HCT116 (cell line): Measurements from ENCODE around the gene PPY. TPM values are rescaled to one million over a fixed set of nuclear protein-coding genes. Genes with fewer than 3 reads are reported as not detected.

Experiments used
- ATAC-seq: fragments of 200-7000 bp; cut with Tn5 transposase; 2 replicates; pipeline ENCODE4 v1.9.1; 2020; ENCODE audit warnings: mild to moderate bottlenecking, moderate library complexity
- BruUV-seq: library from RNA; stranded (reverse); fragments of 400-500 nt; replicated peaks from 2 replicates; lab custom pipeline; 2021; lab: Mats Ljungman, UMichigan
- CTCF ChIA-PET: fragments of 300-600 bp; sonication (Branson Sonifier 250); formaldehyde crosslinking; loops from one replicate; lab custom pipeline; 2021; ENCODE audit warnings: antibody characterized with exemption; lab: Charles Lee
- POLR2A ChIA-PET: fragments of 300-600, 350-600 bp; sonication (Branson Sonifier 250); formaldehyde crosslinking; loops from one replicate; lab custom pipeline; 2021; ENCODE audit warnings: antibody characterized with exemption; lab: Charles Lee
- RAD21 ChIA-PET, 2 experiments: fragments of 300-600 bp; sonication (Branson Sonifier 250); formaldehyde crosslinking; loops; one replicate each; lab custom pipeline; 2023; ENCODE audit warnings: low total read pairs in 2 of 2; ENCODE audit not compliant: uncharacterized antibody in 2 of 2, unreplicated experiment in 2 of 2, low non-redundant PET in 1 of 2; lab: Charles Lee
- DNase-seq: peaks from one replicate; pipeline ENCODE4 v3.0.0-alpha.2; 2010; ENCODE audit warnings: low read depth, low spot score
- H2AFZ ChIP-seq: fragments of 200-600 bp; shearing (Covaris generic), sonication (generic); 2 replicates; pipeline ENCODE4 v1.6.1; 2017; ENCODE audit warnings: low read depth, mixed run types, mixed read lengths, antibody characterized with exemption, low read length; ENCODE audit not compliant: poor library complexity, severe bottlenecking
- H3K27ac ChIP-seq: 2 replicates; pipeline ENCODE4 v1.5.1; 2012; ENCODE audit warnings: low read depth, low read length
- H3K27me3 ChIP-seq: fragments of 200-600 bp; sonication (generic); 2 replicates; pipeline ENCODE4 v1.6.1; 2016; ENCODE audit warnings: mixed run types, low read length, mixed read lengths; ENCODE audit not compliant: insufficient read depth
- H3K36me3 ChIP-seq, 2 experiments: fragments of 200-500 bp in 1 of 2; fragments of 200-600 bp in 1 of 2; sonication (Bioruptor generic) in 1 of 2; sonication (generic) in 1 of 2; 2 replicates each; pipeline versions ENCODE4 v1.5.1 to v1.6.1; 2014 to 2016; ENCODE audit warnings: low read length in 2 of 2, inconsistent platforms in 1 of 2, mixed read lengths in 1 of 2, mixed run types in 1 of 2; ENCODE audit not compliant: insufficient read depth in 2 of 2, control insufficient read depth in 1 of 2
- H3K4me1 ChIP-seq, 2 experiments: fragments of 200-600 bp in 1 of 2; sonication (generic) in 1 of 2; 2 replicates each; pipeline versions ENCODE4 v1.5.1 to v1.6.1; 2012 to 2017; ENCODE audit warnings: low read length in 2 of 2, inconsistent platforms in 1 of 2, mild to moderate bottlenecking in 1 of 2, mixed read lengths in 1 of 2, mixed run types in 1 of 2, moderate library complexity in 1 of 2; ENCODE audit not compliant: insufficient read depth in 2 of 2, control insufficient read depth in 1 of 2
- H3K4me2 ChIP-seq: fragments of 200-600 bp; sonication (generic); 2 replicates; pipeline ENCODE4 v1.6.1; 2017; ENCODE audit warnings: mixed run types, low read length, mixed read lengths
- H3K4me3 ChIP-seq, 2 experiments: fragments of 200-600 bp in 1 of 2; sonication (generic) in 1 of 2; replicated peaks in 1 of 2; 2 replicates each; pipeline ENCODE4 v1.5.1; 2011 to 2016; ENCODE audit warnings: low read length in 2 of 2, control low read depth in 1 of 2, low read depth in 1 of 2, mild to moderate bottlenecking in 1 of 2, mixed read lengths in 1 of 2, mixed run types in 1 of 2
- H3K79me2 ChIP-seq: fragments of 200-600 bp; sonication (generic); 2 replicates; pipeline ENCODE4 v1.6.1; 2017; ENCODE audit warnings: mild to moderate bottlenecking, mixed run types, low read length, moderate library complexity, mixed read lengths; ENCODE audit not compliant: insufficient read depth
- H3K9ac ChIP-seq: fragments of 200-600 bp; sonication (generic); 2 replicates; pipeline ENCODE4 v1.6.1; 2016; ENCODE audit warnings: low read length, mixed read lengths
- H3K9me2 ChIP-seq: fragments of 200-600 bp; sonication (generic), shearing (Covaris generic); 2 replicates; pipeline ENCODE4 v1.6.1; 2017; ENCODE audit warnings: mixed run types, mild to moderate bottlenecking, moderate library complexity; ENCODE audit not compliant: insufficient read depth
- H3K9me3 ChIP-seq, 2 experiments: fragments of 200-500 bp in 1 of 2; fragments of 200-600 bp in 1 of 2; sonication (Bioruptor generic) in 1 of 2; sonication (generic) in 1 of 2; 2 replicates each; pipeline ENCODE4 v1.6.1; 2014 to 2017; ENCODE audit warnings: low read length in 2 of 2, mixed read lengths in 2 of 2, inconsistent platforms in 1 of 2, low read depth in 1 of 2, mild to moderate bottlenecking in 1 of 2, mixed run types in 1 of 2, moderate library complexity in 1 of 2; ENCODE audit not compliant: control insufficient read depth in 1 of 2, insufficient read depth in 1 of 2
- H4K20me1 ChIP-seq: fragments of 200-600 bp; sonication (generic), shearing (Covaris generic); 2 replicates; pipeline ENCODE4 v1.6.1; 2017; ENCODE audit warnings: mixed run types, mild to moderate bottlenecking, moderate library complexity; ENCODE audit not compliant: insufficient read depth
- CBX3 ChIP-seq: IDR thresholded peaks from 2 replicates; pipeline ENCODE4 v1.6.1; 2012; ENCODE audit warnings: low read depth
- EZH2phosphoT487 ChIP-seq: fragments of 200-600 bp; IDR thresholded peaks from 2 replicates; pipeline ENCODE4 v1.6.1; 2018; ENCODE audit warnings: antibody characterized with exemption, borderline replicate concordance
- FOSL1 ChIP-seq: IDR thresholded peaks from 2 replicates; pipeline ENCODE4 v1.6.1; 2012; ENCODE audit warnings: low read depth
- JUND ChIP-seq: IDR thresholded peaks from 2 replicates; pipeline ENCODE4 v1.6.1; 2012
- POLR2A ChIP-seq: IDR thresholded peaks from 2 replicates; pipeline ENCODE4 v1.7.0; 2011; ENCODE audit warnings: borderline replicate concordance; ENCODE audit not compliant: insufficient read depth, insufficient read length; ENCODE audit errors: extremely low read depth
- POLR2AphosphoS5 ChIP-seq: IDR thresholded peaks from 2 replicates; pipeline ENCODE4 v1.6.1; 2011; ENCODE audit warnings: mild to moderate bottlenecking, low read depth, low read length, moderate library complexity
- RAD21 ChIP-seq: IDR thresholded peaks from 2 replicates; pipeline ENCODE4 v1.6.1; 2012; ENCODE audit warnings: low read depth, mild to moderate bottlenecking
- SIN3A ChIP-seq: IDR thresholded peaks from 2 replicates; pipeline ENCODE4 v1.6.1; 2012; ENCODE audit warnings: low read depth
- SP1 ChIP-seq: IDR thresholded peaks from 2 replicates; pipeline ENCODE4 v1.6.1; 2012; ENCODE audit warnings: low read depth
- SRF ChIP-seq: IDR thresholded peaks from 2 replicates; pipeline ENCODE4 v1.6.1; 2012; ENCODE audit warnings: low read depth
- TCF7L2 ChIP-seq: IDR thresholded peaks from 2 replicates; pipeline ENCODE4 v1.7.0; 2011; ENCODE audit warnings: borderline replicate concordance, inconsistent platforms; ENCODE audit not compliant: insufficient read depth, insufficient read length; ENCODE audit errors: extremely low read depth
- ZNF274 ChIP-seq: fragments of 200-500 bp; sonication (Bioruptor generic); IDR thresholded peaks from 2 replicates; pipeline ENCODE4 v1.6.1; 2014; ENCODE audit warnings: mild to moderate bottlenecking, low read depth, low read length, inconsistent platforms
- intact Hi-C: fragments of 100-400 bp; cut with micrococcal nuclease; formaldehyde crosslinking; loops from 2 replicates; pipeline ENCODE4 v1.10.0; 2022
- total RNA-seq: library from RNA; stranded (reverse); gene quantifications from one replicate; pipeline ENCODE4 v1.2.1, GENCODE V29; 2021; ENCODE audit not compliant: unreplicated experiment
- TF ChIP-seq, protein P1 (sequence below), 3 experiments: fragments of 200-600 bp in 1 of 3; sonication (generic) in 1 of 3; IDR thresholded peaks in 2 of 3; conservative IDR thresholded peaks in 1 of 3; 2 replicates each; pipeline ENCODE4 v1.5.1; 2012 to 2017; ENCODE audit warnings: low read depth in 2 of 3, low read length in 2 of 3, antibody characterized with exemption in 1 of 3, borderline replicate concordance in 1 of 3, control low read depth in 1 of 3, mild to moderate bottlenecking in 1 of 3, mixed read lengths in 1 of 3, mixed run types in 1 of 3, moderate library complexity in 1 of 3; ENCODE audit not compliant: insufficient read depth in 1 of 3
- TF ChIP-seq, protein P2 (sequence below): IDR thresholded peaks from 2 replicates; pipeline ENCODE4 v1.6.1; 2012; ENCODE audit warnings: low read depth
- TF ChIP-seq, protein P3 (sequence below): IDR thresholded peaks from 2 replicates; pipeline ENCODE4 v1.6.1; 2011; ENCODE audit warnings: mild to moderate bottlenecking, low read length, moderate library complexity; ENCODE audit not compliant: insufficient replicate concordance; ENCODE audit errors: extremely low read depth

Gene PPY
- total RNA-seq, 1 experiment from 2014 or later = not detected

DNA sequence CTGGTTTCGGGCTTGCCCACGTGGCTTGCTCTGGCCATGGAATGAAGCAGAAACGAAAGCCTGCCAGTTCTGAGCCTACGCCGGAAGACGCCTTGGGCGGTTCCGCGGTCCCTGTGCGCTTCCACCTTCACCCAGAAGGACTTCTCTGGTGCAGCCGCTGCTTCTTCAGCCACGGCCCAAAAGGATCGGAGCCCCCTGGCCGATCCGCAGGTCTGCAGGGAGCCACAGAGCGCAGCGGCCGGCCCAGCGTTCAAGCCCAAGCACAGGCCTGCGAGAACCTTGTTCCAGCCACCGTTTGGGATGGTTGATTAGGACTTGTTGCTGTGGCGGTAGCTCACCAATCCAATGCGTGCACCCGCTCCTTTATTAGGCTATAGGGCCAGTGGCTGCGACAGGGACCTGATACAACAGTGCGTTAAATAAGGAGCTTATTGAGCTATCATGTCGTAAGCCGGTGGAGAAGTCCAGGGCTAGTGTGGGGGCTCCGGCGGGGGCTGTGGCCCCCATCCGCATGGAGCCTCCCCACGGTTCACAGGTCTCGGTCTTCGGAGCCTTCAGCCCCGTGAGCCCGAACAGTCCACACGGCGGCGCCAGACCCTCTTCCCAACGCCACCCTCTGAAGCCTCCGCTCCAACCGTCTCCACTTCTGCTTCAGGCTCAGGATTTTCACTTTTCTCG is 24.8 kb downstream of the PPY start (continued):
- TF ChIP-seq EZH2phosphoT487 = no peak

DNA sequence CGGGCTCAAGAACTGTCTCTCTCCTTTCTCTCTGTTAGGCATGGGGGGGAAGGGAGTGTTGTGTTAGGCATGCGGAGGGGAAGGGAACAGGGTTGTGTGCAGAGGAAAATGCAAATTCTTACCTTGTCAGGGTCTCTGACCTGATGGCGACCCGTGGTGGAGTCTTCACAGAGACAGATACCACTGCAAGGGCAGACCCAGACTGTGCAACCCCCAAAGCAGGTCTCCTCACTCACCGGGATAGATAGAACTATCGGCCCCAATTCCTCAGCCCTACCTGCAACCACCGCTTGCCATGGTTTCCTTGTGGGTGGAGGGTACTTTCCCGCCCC is 25.3 kb downstream of the PPY start:
- ChIA-PET CTCF (interaction anchor here (1.8 kb wide), 1 partner anchor 27 kb away, joined by 5 read pairs; no protein-coding TSS in a partner anchor), POLR2A (interaction anchor here (1.0 kb wide), 1 partner anchor 14 kb away, joined by 3 read pairs; no protein-coding TSS in a partner anchor), RAD21 (no interaction called here)
- H3K4me1 ChIP-seq = peaks cover 0 to 3% of the 10 kb centered on the region in 2 experiments; a peak in 1 of 4 replicates
- H2AFZ ChIP-seq = no peak overlapping the region
- H3K9me2 ChIP-seq = no peaks in the 10 kb centered on the region
- H3K9me3 ChIP-seq = no peaks in the 10 kb centered on the region
- DNase-seq (no peak), ATAC-seq (no peak)
- H3K27ac ChIP-seq = no peak overlapping the region
- no peaks in the 10 kb centered on the region for H3K79me2 ChIP-seq
- no peaks in the 10 kb centered on the region for H3K36me3 ChIP-seq
- intact Hi-C loops = no loop called here
- no peak overlapping the region for H3K9ac ChIP-seq
- TF ChIP-seq TCF7L2 = no peak
- TF ChIP-seq SRF = no peak
- TF ChIP-seq, protein P1, sequence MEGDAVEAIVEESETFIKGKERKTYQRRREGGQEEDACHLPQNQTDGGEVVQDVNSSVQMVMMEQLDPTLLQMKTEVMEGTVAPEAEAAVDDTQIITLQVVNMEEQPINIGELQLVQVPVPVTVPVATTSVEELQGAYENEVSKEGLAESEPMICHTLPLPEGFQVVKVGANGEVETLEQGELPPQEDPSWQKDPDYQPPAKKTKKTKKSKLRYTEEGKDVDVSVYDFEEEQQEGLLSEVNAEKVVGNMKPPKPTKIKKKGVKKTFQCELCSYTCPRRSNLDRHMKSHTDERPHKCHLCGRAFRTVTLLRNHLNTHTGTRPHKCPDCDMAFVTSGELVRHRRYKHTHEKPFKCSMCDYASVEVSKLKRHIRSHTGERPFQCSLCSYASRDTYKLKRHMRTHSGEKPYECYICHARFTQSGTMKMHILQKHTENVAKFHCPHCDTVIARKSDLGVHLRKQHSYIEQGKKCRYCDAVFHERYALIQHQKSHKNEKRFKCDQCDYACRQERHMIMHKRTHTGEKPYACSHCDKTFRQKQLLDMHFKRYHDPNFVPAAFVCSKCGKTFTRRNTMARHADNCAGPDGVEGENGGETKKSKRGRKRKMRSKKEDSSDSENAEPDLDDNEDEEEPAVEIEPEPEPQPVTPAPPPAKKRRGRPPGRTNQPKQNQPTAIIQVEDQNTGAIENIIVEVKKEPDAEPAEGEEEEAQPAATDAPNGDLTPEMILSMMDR (IDR thresholded peaks at IDR 0.05 in 2 of 3, conservative IDR thresholded peaks at IDR 0.05 in 1 of 3; ENCODE audit: borderline replicate concordance in 1 of 3, insufficient read depth in 1 of 3, low read depth in 2 of 3, low read length in 2 of 3) = no peak
- TF ChIP-seq JUND = no peak
- no peak for TF ChIP-seq RAD21
- TF ChIP-seq FOSL1 = no peak
- no peak for TF ChIP-seq SP1
- TF ChIP-seq POLR2AphosphoS5 = no peak
- no peak for TF ChIP-seq CBX3
- TF ChIP-seq, protein P2, sequence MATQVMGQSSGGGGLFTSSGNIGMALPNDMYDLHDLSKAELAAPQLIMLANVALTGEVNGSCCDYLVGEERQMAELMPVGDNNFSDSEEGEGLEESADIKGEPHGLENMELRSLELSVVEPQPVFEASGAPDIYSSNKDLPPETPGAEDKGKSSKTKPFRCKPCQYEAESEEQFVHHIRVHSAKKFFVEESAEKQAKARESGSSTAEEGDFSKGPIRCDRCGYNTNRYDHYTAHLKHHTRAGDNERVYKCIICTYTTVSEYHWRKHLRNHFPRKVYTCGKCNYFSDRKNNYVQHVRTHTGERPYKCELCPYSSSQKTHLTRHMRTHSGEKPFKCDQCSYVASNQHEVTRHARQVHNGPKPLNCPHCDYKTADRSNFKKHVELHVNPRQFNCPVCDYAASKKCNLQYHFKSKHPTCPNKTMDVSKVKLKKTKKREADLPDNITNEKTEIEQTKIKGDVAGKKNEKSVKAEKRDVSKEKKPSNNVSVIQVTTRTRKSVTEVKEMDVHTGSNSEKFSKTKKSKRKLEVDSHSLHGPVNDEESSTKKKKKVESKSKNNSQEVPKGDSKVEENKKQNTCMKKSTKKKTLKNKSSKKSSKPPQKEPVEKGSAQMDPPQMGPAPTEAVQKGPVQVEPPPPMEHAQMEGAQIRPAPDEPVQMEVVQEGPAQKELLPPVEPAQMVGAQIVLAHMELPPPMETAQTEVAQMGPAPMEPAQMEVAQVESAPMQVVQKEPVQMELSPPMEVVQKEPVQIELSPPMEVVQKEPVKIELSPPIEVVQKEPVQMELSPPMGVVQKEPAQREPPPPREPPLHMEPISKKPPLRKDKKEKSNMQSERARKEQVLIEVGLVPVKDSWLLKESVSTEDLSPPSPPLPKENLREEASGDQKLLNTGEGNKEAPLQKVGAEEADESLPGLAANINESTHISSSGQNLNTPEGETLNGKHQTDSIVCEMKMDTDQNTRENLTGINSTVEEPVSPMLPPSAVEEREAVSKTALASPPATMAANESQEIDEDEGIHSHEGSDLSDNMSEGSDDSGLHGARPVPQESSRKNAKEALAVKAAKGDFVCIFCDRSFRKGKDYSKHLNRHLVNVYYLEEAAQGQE = no peak
- no peak for TF ChIP-seq SIN3A
- TF ChIP-seq EZH2phosphoT487 = no peak
- TF ChIP-seq POLR2A = no peak
- TF ChIP-seq ZNF274 = no peak
- TF ChIP-seq, protein P3, sequence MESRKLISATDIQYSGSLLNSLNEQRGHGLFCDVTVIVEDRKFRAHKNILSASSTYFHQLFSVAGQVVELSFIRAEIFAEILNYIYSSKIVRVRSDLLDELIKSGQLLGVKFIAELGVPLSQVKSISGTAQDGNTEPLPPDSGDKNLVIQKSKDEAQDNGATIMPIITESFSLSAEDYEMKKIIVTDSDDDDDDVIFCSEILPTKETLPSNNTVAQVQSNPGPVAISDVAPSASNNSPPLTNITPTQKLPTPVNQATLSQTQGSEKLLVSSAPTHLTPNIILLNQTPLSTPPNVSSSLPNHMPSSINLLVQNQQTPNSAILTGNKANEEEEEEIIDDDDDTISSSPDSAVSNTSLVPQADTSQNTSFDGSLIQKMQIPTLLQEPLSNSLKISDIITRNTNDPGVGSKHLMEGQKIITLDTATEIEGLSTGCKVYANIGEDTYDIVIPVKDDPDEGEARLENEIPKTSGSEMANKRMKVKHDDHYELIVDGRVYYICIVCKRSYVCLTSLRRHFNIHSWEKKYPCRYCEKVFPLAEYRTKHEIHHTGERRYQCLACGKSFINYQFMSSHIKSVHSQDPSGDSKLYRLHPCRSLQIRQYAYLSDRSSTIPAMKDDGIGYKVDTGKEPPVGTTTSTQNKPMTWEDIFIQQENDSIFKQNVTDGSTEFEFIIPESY = no peak
- no peaks in the 10 kb centered on the region for H3K27me3 ChIP-seq
- no peaks in the 10 kb centered on the region for H4K20me1 ChIP-seq
- no TSS peak for BruUV-seq
- H3K4me2 ChIP-seq = no peak overlapping the region
- H3K4me3 ChIP-seq = no peak overlapping the region
